ENCODE data around the gene TBXA2R.

DNA sequence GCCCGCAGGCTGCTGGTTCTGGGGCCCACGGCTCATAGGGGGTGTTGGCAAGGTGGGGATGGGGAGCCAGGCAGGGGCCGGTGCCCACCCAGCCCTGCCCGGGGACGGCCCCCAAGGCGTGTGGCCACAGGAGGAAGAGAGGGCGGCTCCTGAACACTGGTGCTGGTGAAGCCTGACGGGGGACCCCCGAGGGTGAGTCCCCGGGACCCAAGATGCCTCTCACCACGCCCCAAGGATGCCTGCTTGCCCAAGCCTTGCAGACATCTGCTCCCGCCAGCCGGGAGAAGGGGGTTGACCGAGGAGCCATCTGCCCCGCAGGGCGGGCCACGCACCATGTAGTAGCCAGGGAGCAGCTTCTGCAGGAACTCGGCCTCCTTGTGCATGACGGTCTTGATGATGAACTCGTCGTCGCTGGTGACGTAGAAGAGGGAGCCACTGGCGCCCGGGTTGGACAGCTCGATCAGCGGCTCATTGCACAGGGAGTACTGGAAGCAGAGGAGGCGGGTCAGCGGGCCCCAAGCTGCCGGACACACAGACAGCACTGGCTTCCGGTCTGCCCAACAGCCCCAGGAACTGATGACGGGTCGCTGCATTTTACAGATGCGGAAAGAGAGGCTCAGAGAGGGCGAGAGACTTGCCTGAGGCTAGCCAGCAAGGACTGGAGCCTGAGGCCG lies 49.5 kb upstream of the TBXA2R start:
- TF ChIP-seq, protein P1, sequence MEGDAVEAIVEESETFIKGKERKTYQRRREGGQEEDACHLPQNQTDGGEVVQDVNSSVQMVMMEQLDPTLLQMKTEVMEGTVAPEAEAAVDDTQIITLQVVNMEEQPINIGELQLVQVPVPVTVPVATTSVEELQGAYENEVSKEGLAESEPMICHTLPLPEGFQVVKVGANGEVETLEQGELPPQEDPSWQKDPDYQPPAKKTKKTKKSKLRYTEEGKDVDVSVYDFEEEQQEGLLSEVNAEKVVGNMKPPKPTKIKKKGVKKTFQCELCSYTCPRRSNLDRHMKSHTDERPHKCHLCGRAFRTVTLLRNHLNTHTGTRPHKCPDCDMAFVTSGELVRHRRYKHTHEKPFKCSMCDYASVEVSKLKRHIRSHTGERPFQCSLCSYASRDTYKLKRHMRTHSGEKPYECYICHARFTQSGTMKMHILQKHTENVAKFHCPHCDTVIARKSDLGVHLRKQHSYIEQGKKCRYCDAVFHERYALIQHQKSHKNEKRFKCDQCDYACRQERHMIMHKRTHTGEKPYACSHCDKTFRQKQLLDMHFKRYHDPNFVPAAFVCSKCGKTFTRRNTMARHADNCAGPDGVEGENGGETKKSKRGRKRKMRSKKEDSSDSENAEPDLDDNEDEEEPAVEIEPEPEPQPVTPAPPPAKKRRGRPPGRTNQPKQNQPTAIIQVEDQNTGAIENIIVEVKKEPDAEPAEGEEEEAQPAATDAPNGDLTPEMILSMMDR (IDR thresholded peaks at IDR 0.05): no peak
- no peak for TF ChIP-seq ZFX (IDR thresholded peaks at IDR 0.05; ENCODE audit: borderline replicate concordance)

Measured in 22Rv1 (cell line).